ENCODE data around the gene CDH13.

DNA sequence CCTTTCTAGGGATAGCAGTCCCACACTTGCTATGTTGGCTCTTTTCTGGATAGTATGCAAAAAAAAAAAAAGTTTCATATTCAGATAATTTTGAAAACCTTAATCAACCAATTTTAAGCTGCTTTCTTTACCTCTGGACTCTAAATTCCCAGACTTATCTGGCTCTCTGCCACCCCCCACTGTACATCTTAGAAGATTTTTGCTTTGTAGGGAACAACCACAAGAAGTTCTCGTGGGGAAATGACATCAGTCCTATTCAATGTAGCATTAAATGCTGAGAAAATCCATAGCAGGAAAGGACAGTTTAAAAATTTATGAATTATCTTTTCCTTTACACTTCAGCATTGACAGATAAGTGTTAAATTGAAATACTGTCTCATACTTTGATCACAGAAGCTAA, 618.3 kb downstream of the CDH13 start:
- TF ChIP-seq POLR2A (IDR thresholded peaks at IDR 0.05; ENCODE audit: low read depth) = no peak
- TF ChIP-seq, protein P1, sequence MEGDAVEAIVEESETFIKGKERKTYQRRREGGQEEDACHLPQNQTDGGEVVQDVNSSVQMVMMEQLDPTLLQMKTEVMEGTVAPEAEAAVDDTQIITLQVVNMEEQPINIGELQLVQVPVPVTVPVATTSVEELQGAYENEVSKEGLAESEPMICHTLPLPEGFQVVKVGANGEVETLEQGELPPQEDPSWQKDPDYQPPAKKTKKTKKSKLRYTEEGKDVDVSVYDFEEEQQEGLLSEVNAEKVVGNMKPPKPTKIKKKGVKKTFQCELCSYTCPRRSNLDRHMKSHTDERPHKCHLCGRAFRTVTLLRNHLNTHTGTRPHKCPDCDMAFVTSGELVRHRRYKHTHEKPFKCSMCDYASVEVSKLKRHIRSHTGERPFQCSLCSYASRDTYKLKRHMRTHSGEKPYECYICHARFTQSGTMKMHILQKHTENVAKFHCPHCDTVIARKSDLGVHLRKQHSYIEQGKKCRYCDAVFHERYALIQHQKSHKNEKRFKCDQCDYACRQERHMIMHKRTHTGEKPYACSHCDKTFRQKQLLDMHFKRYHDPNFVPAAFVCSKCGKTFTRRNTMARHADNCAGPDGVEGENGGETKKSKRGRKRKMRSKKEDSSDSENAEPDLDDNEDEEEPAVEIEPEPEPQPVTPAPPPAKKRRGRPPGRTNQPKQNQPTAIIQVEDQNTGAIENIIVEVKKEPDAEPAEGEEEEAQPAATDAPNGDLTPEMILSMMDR (IDR thresholded peaks at IDR 0.05) = no peak
- TF ChIP-seq EP300 (IDR thresholded peaks at IDR 0.05) = no peak

All from esophagus muscularis mucosa (tissue), 4 donors.